Stimulated activated naive CD8-positive, alpha-beta T cell treated with anti-CD3 and anti-CD28 coated beads, Interleukin-15, Interleukin-2, amounts not matched to agents 100 ng/mL and 50 ng/mL, for 24 hours (primary cell): ENCODE data around the gene RFT1.
"Not testable (repeated sequence)": the region's sequence is repeated elsewhere in the genome, so short reads cannot be mapped to it uniquely, and the experiment has no call there.

Source experiments
- H3K27ac Mint-ChIP-seq: one replicate; pipeline ENCODE4 v1.8.0; 2021; ENCODE audit warnings: mild to moderate bottlenecking, mixed read lengths
- H3K27me3 Mint-ChIP-seq: one replicate; pipeline ENCODE4 v1.8.0; 2021; ENCODE audit warnings: mixed read lengths
- H3K36me3 Mint-ChIP-seq: one replicate; pipeline ENCODE4 v1.8.0; 2021; ENCODE audit warnings: low read depth, mixed read lengths
- H3K4me1 Mint-ChIP-seq: one replicate; pipeline ENCODE4 v1.8.0; 2021; ENCODE audit warnings: low read depth, mixed read lengths
- H3K4me3 Mint-ChIP-seq: one replicate; pipeline ENCODE4 v1.8.0; 2021; ENCODE audit warnings: mild to moderate bottlenecking, mixed read lengths
- H3K9me3 Mint-ChIP-seq: one replicate; pipeline ENCODE4 v1.8.0; 2021; ENCODE audit warnings: mixed read lengths

Gene RFT1

GRCh38 chr3:53157974-53158580 lies 27.8 kb upstream of the RFT1 start:
- no peak overlapping the region for H3K27ac Mint-ChIP-seq
- H3K27me3 Mint-ChIP-seq: peaks cover 26% of the 10 kb centered on the region
- no peaks in the 10 kb centered on the region for H3K9me3 Mint-ChIP-seq

GRCh38 chr3:53156368-53156834 lies 26.2 kb upstream of the RFT1 start:
- H3K4me3 Mint-ChIP-seq: no peak overlapping the region
- peaks cover 6% of the 10 kb centered on the region for H3K4me1 Mint-ChIP-seq
- H3K27ac Mint-ChIP-seq: no peak overlapping the region
- peaks cover 28% of the 10 kb centered on the region for H3K27me3 Mint-ChIP-seq
- H3K9me3 Mint-ChIP-seq: no peaks in the 10 kb centered on the region
- no peaks in the 10 kb centered on the region for H3K36me3 Mint-ChIP-seq

More at GRCh38 chr3:53157974-53158580, 27.8 kb upstream of the RFT1 start:
- Mint-ChIP-seq H3K4me1 (peaks cover 16% of the 10 kb centered on the region), H3K36me3 (no peaks in the 10 kb centered on the region), H3K4me3 (no peak overlapping the region)

GRCh38 chr3:53155760-53156159 lies 25.5 kb upstream of the RFT1 start:
- Mint-ChIP-seq H3K9me3 (no peaks in the 10 kb centered on the region), H3K4me3 (no peak overlapping the region), H3K4me1 (peaks cover 6% of the 10 kb centered on the region), H3K27ac (no peak overlapping the region), H3K36me3 (no peaks in the 10 kb centered on the region), H3K27me3 (peaks cover 28% of the 10 kb centered on the region)

DNA sequence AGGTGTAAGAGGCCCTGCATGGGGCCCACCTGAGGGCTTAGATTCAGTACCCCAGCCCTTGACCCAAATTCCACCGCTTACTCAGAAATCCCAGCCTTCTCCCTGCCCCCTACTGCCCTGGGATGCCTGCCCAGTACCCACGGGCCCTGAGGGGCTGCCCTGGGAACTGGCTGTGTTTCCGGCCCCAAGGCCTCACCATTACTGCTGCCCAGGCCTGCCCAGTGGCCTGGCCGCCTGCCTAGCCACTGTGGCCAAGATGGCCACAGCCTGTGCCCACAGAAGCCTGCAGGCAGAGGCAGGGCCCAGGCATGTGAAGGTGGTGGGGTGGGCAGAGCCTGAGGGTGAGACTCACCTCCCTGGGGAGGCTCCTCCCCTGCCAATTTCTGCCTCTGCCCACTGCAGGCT lies 24.6 kb upstream of the RFT1 start:
- Mint-ChIP-seq H3K36me3 (no peaks in the 10 kb centered on the region), H3K27me3 (peaks cover 24% of the 10 kb centered on the region), H3K9me3 (no peaks in the 10 kb centered on the region), H3K4me1 (peaks cover under 1% of the 10 kb centered on the region), H3K4me3 (no peak overlapping the region), H3K27ac (no peak overlapping the region)

DNA sequence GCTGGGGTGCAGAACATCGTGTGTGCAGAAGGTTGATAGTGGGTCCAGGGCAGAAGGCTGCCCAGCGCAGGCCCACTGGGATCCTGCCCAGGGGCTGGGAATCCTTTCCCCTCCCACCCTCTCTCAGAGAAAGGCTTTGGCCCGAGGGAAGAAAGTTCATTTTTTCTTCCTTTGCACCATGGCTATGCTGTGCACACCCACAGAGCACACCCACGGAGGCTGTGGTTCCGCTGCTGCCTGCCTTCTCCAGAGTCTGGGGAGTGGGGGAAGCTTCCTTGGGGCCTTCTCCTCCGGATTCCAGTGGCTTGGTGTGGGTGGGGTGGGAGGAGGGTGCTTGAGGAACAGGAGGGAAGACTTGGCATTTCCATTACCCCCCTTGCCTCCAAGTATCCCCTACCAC lies 23.7 kb upstream of the RFT1 start:
- no peak overlapping the region for H3K27ac Mint-ChIP-seq
- no peaks in the 10 kb centered on the region for H3K4me1 Mint-ChIP-seq
- H3K9me3 Mint-ChIP-seq: no peaks in the 10 kb centered on the region
- H3K4me3 Mint-ChIP-seq: no peak overlapping the region
- H3K36me3 Mint-ChIP-seq: no peaks in the 10 kb centered on the region
- H3K27me3 Mint-ChIP-seq: peaks cover 23% of the 10 kb centered on the region

GRCh38 chr3:53153264-53153823 lies 23.1 kb upstream of the RFT1 start:
- H3K27me3 Mint-ChIP-seq: peaks cover 23% of the 10 kb centered on the region
- no peaks in the 10 kb centered on the region for H3K9me3 Mint-ChIP-seq
- no peak overlapping the region for H3K27ac Mint-ChIP-seq
- H3K4me3 Mint-ChIP-seq: no peak overlapping the region
- H3K36me3 Mint-ChIP-seq: no peaks in the 10 kb centered on the region
- no peaks in the 10 kb centered on the region for H3K4me1 Mint-ChIP-seq

GRCh38 chr3:53151870-53152660 lies 21.8 kb upstream of the RFT1 start:
- Mint-ChIP-seq H3K4me3 (no peak overlapping the region), H3K4me1 (no peaks in the 10 kb centered on the region), H3K27ac (no peak overlapping the region), H3K27me3 (peaks cover 17% of the 10 kb centered on the region), H3K9me3 (no peaks in the 10 kb centered on the region), H3K36me3 (no peaks in the 10 kb centered on the region)

- Mint-ChIP-seq H3K27me3 (peaks cover 17% of the 10 kb centered on the region), H3K4me3 (no peak overlapping the region), H3K27ac (no peak overlapping the region), H3K36me3 (no peaks in the 10 kb centered on the region), H3K9me3 (no peaks in the 10 kb centered on the region), H3K4me1 (no peaks in the 10 kb centered on the region)
Measured at GRCh38 chr3:53151465-53151864, 21.2 kb upstream of the RFT1 start.

DNA sequence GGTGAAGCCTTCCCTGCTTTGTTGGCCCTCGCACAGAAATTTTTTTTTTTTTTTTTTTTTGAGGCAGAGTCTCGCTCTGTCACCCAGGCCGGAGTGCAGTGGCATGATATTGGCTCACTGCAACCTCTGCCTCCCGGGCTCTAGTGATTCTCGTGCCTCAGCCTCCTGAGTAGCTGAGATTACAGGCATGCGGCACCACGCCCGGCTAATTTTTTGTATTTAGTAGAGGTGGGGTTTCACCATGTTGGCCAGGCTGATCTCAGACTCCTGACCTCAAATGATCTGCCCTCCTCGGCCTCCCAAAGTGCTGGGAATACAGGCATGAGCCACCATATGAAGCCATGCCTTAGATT lies 20.8 kb upstream of the RFT1 start:
- not testable (repeated sequence) for H3K9me3 Mint-ChIP-seq, H3K4me1 Mint-ChIP-seq, H3K4me3 Mint-ChIP-seq, H3K27ac Mint-ChIP-seq, H3K36me3 Mint-ChIP-seq
- peaks cover 17% of the 10 kb centered on the region for H3K27me3 Mint-ChIP-seq

- Mint-ChIP-seq H3K9me3 (no peaks in the 10 kb centered on the region), H3K4me1 (no peaks in the 10 kb centered on the region)
Measured at GRCh38 chr3:53150247-53151085, 20.2 kb upstream of the RFT1 start.

DNA sequence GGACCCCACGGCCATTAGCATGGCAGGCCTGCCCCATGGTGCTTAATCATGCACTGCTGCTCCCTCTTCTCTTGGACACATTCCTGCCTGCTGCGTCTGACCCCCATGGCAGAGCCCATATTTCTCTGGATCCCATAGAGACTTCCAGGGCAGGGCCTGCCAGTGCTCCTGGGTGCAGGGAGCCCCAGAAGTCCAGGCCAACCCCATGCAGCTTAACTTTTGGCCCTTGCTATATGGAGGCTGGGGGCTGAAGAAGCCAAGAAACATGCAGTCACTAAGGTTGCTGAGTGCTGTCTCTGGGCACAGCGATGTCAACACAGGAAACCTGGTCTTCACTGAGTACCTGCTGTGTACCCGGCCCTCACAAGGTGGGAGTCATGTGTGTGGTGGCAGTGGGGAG lies 19.5 kb upstream of the RFT1 start:
- Mint-ChIP-seq H3K27ac (no peak overlapping the region), H3K4me3 (no peak overlapping the region)

More at GRCh38 chr3:53150247-53151085, 20.2 kb upstream of the RFT1 start:
- H3K27ac Mint-ChIP-seq: no peak overlapping the region
- H3K27me3 Mint-ChIP-seq: peaks cover 14% of the 10 kb centered on the region
- no peak overlapping the region for H3K4me3 Mint-ChIP-seq
- H3K36me3 Mint-ChIP-seq: no peaks in the 10 kb centered on the region

GRCh38 chr3:53149006-53149690 lies 18.9 kb upstream of the RFT1 start:
- no peaks in the 10 kb centered on the region for H3K9me3 Mint-ChIP-seq
- H3K27me3 Mint-ChIP-seq: peaks cover 10% of the 10 kb centered on the region
- H3K27ac Mint-ChIP-seq: no peak overlapping the region
- no peak overlapping the region for H3K4me3 Mint-ChIP-seq
- H3K36me3 Mint-ChIP-seq: no peaks in the 10 kb centered on the region
- H3K4me1 Mint-ChIP-seq: no peaks in the 10 kb centered on the region

More for the DNA sequence above, 19.5 kb upstream of the RFT1 start:
- H3K9me3 Mint-ChIP-seq: no peaks in the 10 kb centered on the region
- H3K4me1 Mint-ChIP-seq: no peaks in the 10 kb centered on the region
- H3K27me3 Mint-ChIP-seq: peaks cover 10% of the 10 kb centered on the region
- H3K36me3 Mint-ChIP-seq: no peaks in the 10 kb centered on the region

GRCh38 chr3:53147903-53148400 lies 17.7 kb upstream of the RFT1 start:
- Mint-ChIP-seq H3K9me3 (no peaks in the 10 kb centered on the region), H3K4me1 (no peaks in the 10 kb centered on the region)

GRCh38 chr3:53147151-53147902 lies 17.1 kb upstream of the RFT1 start:
- Mint-ChIP-seq H3K9me3 (no peaks in the 10 kb centered on the region), H3K27ac (no peak overlapping the region), H3K4me3 (no peak overlapping the region), H3K36me3 (no peaks in the 10 kb centered on the region), H3K27me3 (no peaks in the 10 kb centered on the region), H3K4me1 (no peaks in the 10 kb centered on the region)

More at GRCh38 chr3:53147903-53148400, 17.7 kb upstream of the RFT1 start:
- H3K36me3 Mint-ChIP-seq: no peaks in the 10 kb centered on the region
- peaks cover 1% of the 10 kb centered on the region for H3K27me3 Mint-ChIP-seq
- no peak overlapping the region for H3K4me3 Mint-ChIP-seq
- no peak overlapping the region for H3K27ac Mint-ChIP-seq
